Glutamatergic neuron (in vitro differentiated cells): ENCODE data around the gene SPOCK3. TPM values are rescaled to one million over a fixed set of nuclear protein-coding genes. Genes with fewer than 3 reads are reported as not detected.

Experiments
- DNase-seq: peaks from one replicate; pipeline ENCODE4 v3.0.0; 2022
- H3K27ac Mint-ChIP-seq: one replicate; pipeline ENCODE4 v1.8.0; 2020; ENCODE audit warnings: mild to moderate bottlenecking, mixed read lengths, inconsistent platforms; ENCODE audit not compliant: unreplicated experiment
- H3K27me3 Mint-ChIP-seq: one replicate; pipeline ENCODE4 v1.8.0; 2020; ENCODE audit warnings: mild to moderate bottlenecking, moderate library complexity, mixed read lengths, inconsistent platforms; ENCODE audit not compliant: unreplicated experiment
- H3K36me3 Mint-ChIP-seq: one replicate; pipeline ENCODE4 v1.8.0; 2020; ENCODE audit warnings: mild to moderate bottlenecking, mixed read lengths, inconsistent platforms; ENCODE audit not compliant: unreplicated experiment
- H3K4me1 Mint-ChIP-seq: one replicate; pipeline ENCODE4 v1.8.0; 2020; ENCODE audit warnings: mild to moderate bottlenecking, low read depth, mixed read lengths, inconsistent platforms; ENCODE audit not compliant: unreplicated experiment
- H3K4me3 Mint-ChIP-seq: one replicate; pipeline ENCODE4 v1.8.0; 2020; ENCODE audit warnings: mild to moderate bottlenecking, mixed read lengths, inconsistent platforms; ENCODE audit not compliant: unreplicated experiment
- H3K9me3 Mint-ChIP-seq: one replicate; pipeline ENCODE4 v1.8.0; 2020; ENCODE audit warnings: mild to moderate bottlenecking, moderate library complexity, mixed read lengths, inconsistent platforms; ENCODE audit not compliant: unreplicated experiment
- CTCF ChIP-seq: fragments of 200-600 bp; sonication (generic); IDR thresholded peaks from one replicate; pipeline ENCODE4 v1.5.0; 2021; ENCODE audit not compliant: partially characterized antibody, unreplicated experiment
- total RNA-seq: library from RNA; stranded (reverse); fragmentation: NEBNext Ultra II Directional; extraction: Animal tissue kit (Norgen Biotek cat#: 25700); gene quantifications from one replicate; pipeline ENCODE4 v1.2.1, GENCODE V29; 2021; ENCODE audit not compliant: unreplicated experiment

The SPOCK3 gene
- total RNA-seq, 1 donor from 2014 or later = 26.8 TPM

GRCh38 chr4:167248271-167248670 lies 14.0 kb upstream of the SPOCK3 start:
- Mint-ChIP-seq H3K27me3 (peaks cover 3% of the 10 kb centered on the region), H3K27ac (no peak overlapping the region), H3K36me3 (no peaks in the 10 kb centered on the region), H3K4me1 (no peaks in the 10 kb centered on the region), H3K4me3 (no peak overlapping the region), H3K9me3 (no peaks in the 10 kb centered on the region)
- no peak for DNase-seq
- no peak for TF ChIP-seq CTCF

GRCh38 chr4:167239627-167240026 lies 5.3 kb upstream of the SPOCK3 start:
- no peak for DNase-seq
- no peak overlapping the region for H3K4me3 Mint-ChIP-seq
- no peak for TF ChIP-seq CTCF
- H3K27me3 Mint-ChIP-seq = peaks cover 5% of the 10 kb centered on the region
- peaks cover 9% of the 10 kb centered on the region for H3K4me1 Mint-ChIP-seq
- H3K9me3 Mint-ChIP-seq = peaks cover 3% of the 10 kb centered on the region
- H3K36me3 Mint-ChIP-seq = peaks cover 4% of the 10 kb centered on the region
- H3K27ac Mint-ChIP-seq = no peak overlapping the region

GRCh38 chr4:167238226-167238625 lies 3.9 kb upstream of the SPOCK3 start:
- Mint-ChIP-seq H3K9me3 (peaks cover 8% of the 10 kb centered on the region), H3K36me3 (peaks cover 4% of the 10 kb centered on the region), H3K27ac (no peak overlapping the region), H3K4me1 (peaks cover 9% of the 10 kb centered on the region), H3K4me3 (no peak overlapping the region), H3K27me3 (peaks cover 6% of the 10 kb centered on the region)
- no peak for TF ChIP-seq CTCF
- DNase-seq = no peak

- peak; percentile 54 for DNase-seq
- no peak for TF ChIP-seq CTCF
- peaks cover 6% of the 10 kb centered on the region for H3K27me3 Mint-ChIP-seq
- peak overlapping the region; percentile 98 for H3K4me3 Mint-ChIP-seq
- H3K9me3 Mint-ChIP-seq = peaks cover 10% of the 10 kb centered on the region
- peak overlapping the region; percentile 94 for H3K27ac Mint-ChIP-seq
- peaks cover 1% of the 10 kb centered on the region for H3K4me1 Mint-ChIP-seq
- H3K36me3 Mint-ChIP-seq = no peaks in the 10 kb centered on the region
Observed at GRCh38 chr4:167233685-167234315, 494 bp downstream of the SPOCK3 start.

GRCh38 chr4:167232805-167233684 lies 1.2 kb downstream of the SPOCK3 start:
- peak; percentile 16 for DNase-seq
- H3K27me3 Mint-ChIP-seq = peaks cover 6% of the 10 kb centered on the region

More at GRCh38 chr4:167232805-167233684, 1.2 kb downstream of the SPOCK3 start:
- Mint-ChIP-seq H3K9me3 (peaks cover 10% of the 10 kb centered on the region), H3K4me1 (peaks cover 1% of the 10 kb centered on the region), H3K27ac (peak overlapping the region; percentile 81), H3K36me3 (no peaks in the 10 kb centered on the region), H3K4me3 (peak overlapping the region; percentile 98)
- no peak for TF ChIP-seq CTCF
